ENCODE measurements around the gene INTS7.

Gene INTS7

DNA sequence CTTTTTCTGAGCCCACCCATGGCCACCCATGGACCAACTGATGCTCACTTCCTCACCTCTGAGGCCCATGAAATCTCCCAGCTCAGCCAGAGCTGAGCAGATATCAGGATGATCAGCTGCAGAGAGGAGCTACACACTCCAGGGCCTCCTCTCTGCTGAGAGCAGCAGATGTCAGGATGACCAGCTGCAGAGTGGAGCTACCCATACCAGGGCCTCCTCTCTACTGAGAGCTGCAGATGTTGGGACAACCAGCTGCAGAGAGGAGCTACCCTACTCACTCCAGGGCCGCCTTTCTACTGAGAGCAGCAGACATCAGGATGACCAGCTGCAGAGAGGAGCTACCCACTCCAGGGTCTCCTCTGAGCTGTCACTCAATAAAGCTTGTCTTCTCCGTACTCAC lies 133.4 kb downstream of the INTS7 start:
- TF ChIP-seq, protein P1, sequence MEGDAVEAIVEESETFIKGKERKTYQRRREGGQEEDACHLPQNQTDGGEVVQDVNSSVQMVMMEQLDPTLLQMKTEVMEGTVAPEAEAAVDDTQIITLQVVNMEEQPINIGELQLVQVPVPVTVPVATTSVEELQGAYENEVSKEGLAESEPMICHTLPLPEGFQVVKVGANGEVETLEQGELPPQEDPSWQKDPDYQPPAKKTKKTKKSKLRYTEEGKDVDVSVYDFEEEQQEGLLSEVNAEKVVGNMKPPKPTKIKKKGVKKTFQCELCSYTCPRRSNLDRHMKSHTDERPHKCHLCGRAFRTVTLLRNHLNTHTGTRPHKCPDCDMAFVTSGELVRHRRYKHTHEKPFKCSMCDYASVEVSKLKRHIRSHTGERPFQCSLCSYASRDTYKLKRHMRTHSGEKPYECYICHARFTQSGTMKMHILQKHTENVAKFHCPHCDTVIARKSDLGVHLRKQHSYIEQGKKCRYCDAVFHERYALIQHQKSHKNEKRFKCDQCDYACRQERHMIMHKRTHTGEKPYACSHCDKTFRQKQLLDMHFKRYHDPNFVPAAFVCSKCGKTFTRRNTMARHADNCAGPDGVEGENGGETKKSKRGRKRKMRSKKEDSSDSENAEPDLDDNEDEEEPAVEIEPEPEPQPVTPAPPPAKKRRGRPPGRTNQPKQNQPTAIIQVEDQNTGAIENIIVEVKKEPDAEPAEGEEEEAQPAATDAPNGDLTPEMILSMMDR (conservative IDR thresholded peaks at IDR 0.05; ENCODE audit: low read length) = no peak
- no peak for TF ChIP-seq EZH2phosphoT487 (IDR thresholded peaks at IDR 0.05; ENCODE audit: borderline replicate concordance)
- H3K36me3 ChIP-seq (ENCODE audit: insufficient read depth, low read length) = no peaks in the 10 kb centered on the region
- no peak overlapping the region for H3K9ac ChIP-seq (ENCODE audit: low read depth, low read length, poor library complexity, severe bottlenecking)
- H3K79me2 ChIP-seq (ENCODE audit: insufficient read depth, low read length) = no peaks in the 10 kb centered on the region
- H3K4me3 ChIP-seq (ENCODE audit: low read length, poor library complexity, severe bottlenecking) = no peak overlapping the region
- H4K20me1 ChIP-seq (ENCODE audit: insufficient read depth, low read length, poor library complexity, severe bottlenecking) = no peaks in the 10 kb centered on the region
- H3K9me2 ChIP-seq (replicated peaks; ENCODE audit: low read depth, low read length) = no peaks in the 10 kb centered on the region
- no peak overlapping the region for H2AFZ ChIP-seq (ENCODE audit: low read length)
- H3K4me2 ChIP-seq (ENCODE audit: low read depth, low read length, poor library complexity, severe bottlenecking) = no peak overlapping the region
- H3K27me3 ChIP-seq (ENCODE audit: insufficient read depth, low read length, poor library complexity, severe bottlenecking) = no peaks in the 10 kb centered on the region
- H3K9me3 ChIP-seq (ENCODE audit: insufficient read depth, low read depth, low read length) = no peaks in the 10 kb centered on the region; the same call in 1 of the 2 replicates
- H3F3A ChIP-seq (ENCODE audit: low read depth) = no peaks in the 10 kb centered on the region
- no peaks in the 10 kb centered on the region for H3K4me1 ChIP-seq (ENCODE audit: insufficient read depth, low read length, poor library complexity, severe bottlenecking)

- no peaks in the 10 kb centered on the region; the same call in 1 of the 2 replicates for H3K9me3 ChIP-seq (ENCODE audit: insufficient read depth, low read depth, low read length)
- H3K79me2 ChIP-seq (ENCODE audit: insufficient read depth, low read length) = no peaks in the 10 kb centered on the region
- no peaks in the 10 kb centered on the region for H3K36me3 ChIP-seq (ENCODE audit: insufficient read depth, low read length)
- H4K20me1 ChIP-seq (ENCODE audit: insufficient read depth, low read length, poor library complexity, severe bottlenecking) = no peaks in the 10 kb centered on the region
- no peak for TF ChIP-seq EZH2phosphoT487 (IDR thresholded peaks at IDR 0.05; ENCODE audit: borderline replicate concordance)
- TF ChIP-seq, protein P1 (conservative IDR thresholded peaks at IDR 0.05; ENCODE audit: low read length) = no peak
- H3K4me2 ChIP-seq (ENCODE audit: low read depth, low read length, poor library complexity, severe bottlenecking) = no peak overlapping the region
- no peaks in the 10 kb centered on the region for H3K27me3 ChIP-seq (ENCODE audit: insufficient read depth, low read length, poor library complexity, severe bottlenecking)
- no peak overlapping the region for H2AFZ ChIP-seq (ENCODE audit: low read length)
- H3K4me1 ChIP-seq (ENCODE audit: insufficient read depth, low read length, poor library complexity, severe bottlenecking) = no peaks in the 10 kb centered on the region
- no peaks in the 10 kb centered on the region for H3F3A ChIP-seq (ENCODE audit: low read depth)
- H3K4me3 ChIP-seq (ENCODE audit: low read length, poor library complexity, severe bottlenecking) = no peak overlapping the region
- H3K9ac ChIP-seq (ENCODE audit: low read depth, low read length, poor library complexity, severe bottlenecking) = no peak overlapping the region
- no peaks in the 10 kb centered on the region for H3K9me2 ChIP-seq (replicated peaks; ENCODE audit: low read depth, low read length)
Measured at GRCh38 chr1:211900441-211900840, 134.9 kb downstream of the INTS7 start.

- Histone ChIP-seq H3K9me3 (ENCODE audit: insufficient read depth, low read depth, low read length) (no peaks in the 10 kb centered on the region; the same call in 1 of the 2 replicates), H3K79me2 (ENCODE audit: insufficient read depth, low read length) (no peaks in the 10 kb centered on the region), H3K4me2 (ENCODE audit: low read depth, low read length, poor library complexity, severe bottlenecking) (no peak overlapping the region), H3K9me2 (replicated peaks; ENCODE audit: low read depth, low read length) (no peaks in the 10 kb centered on the region), H3F3A (ENCODE audit: low read depth) (no peaks in the 10 kb centered on the region), H3K9ac (ENCODE audit: low read depth, low read length, poor library complexity, severe bottlenecking) (no peak overlapping the region), H4K20me1 (ENCODE audit: insufficient read depth, low read length, poor library complexity, severe bottlenecking) (no peaks in the 10 kb centered on the region), H3K4me1 (ENCODE audit: insufficient read depth, low read length, poor library complexity, severe bottlenecking) (no peaks in the 10 kb centered on the region), H3K36me3 (ENCODE audit: insufficient read depth, low read length) (no peaks in the 10 kb centered on the region), H3K4me3 (ENCODE audit: low read length, poor library complexity, severe bottlenecking) (no peak overlapping the region), H3K27me3 (ENCODE audit: insufficient read depth, low read length, poor library complexity, severe bottlenecking) (no peaks in the 10 kb centered on the region), H2AFZ (ENCODE audit: low read length) (no peak overlapping the region)
- TF ChIP-seq, protein P1 (conservative IDR thresholded peaks at IDR 0.05; ENCODE audit: low read length) = no peak
- no peak for TF ChIP-seq EZH2phosphoT487 (IDR thresholded peaks at IDR 0.05; ENCODE audit: borderline replicate concordance)
Measured at GRCh38 chr1:211896958-211897357, 138.4 kb downstream of the INTS7 start.
